GM13976 (cell line): ENCODE measurements around the gene ADAMTS19.

Source experiments
- DNase-seq: peaks from one replicate; pipeline ENCODE4 v3.0.0; 2012; ENCODE audit warnings: low spot score
- CTCF ChIP-seq: IDR thresholded peaks from 2 replicates; pipeline ENCODE4 v1.5.1; 2012; ENCODE audit warnings: borderline replicate concordance, mild to moderate bottlenecking; ENCODE audit not compliant: insufficient read depth; ENCODE audit errors: extremely low read depth, missing control alignments, control extremely low read depth
- in situ Hi-C: fragments of 300-500 bp; cut with MboI; formaldehyde crosslinking; loops from one replicate; pipeline ENCODE4 v1.12.0; 2022; ENCODE audit warnings: low sequenced_read_pairs, mixed read lengths, inconsistent platforms; ENCODE audit not compliant: unreplicated experiment

The ADAMTS19 gene

DNA sequence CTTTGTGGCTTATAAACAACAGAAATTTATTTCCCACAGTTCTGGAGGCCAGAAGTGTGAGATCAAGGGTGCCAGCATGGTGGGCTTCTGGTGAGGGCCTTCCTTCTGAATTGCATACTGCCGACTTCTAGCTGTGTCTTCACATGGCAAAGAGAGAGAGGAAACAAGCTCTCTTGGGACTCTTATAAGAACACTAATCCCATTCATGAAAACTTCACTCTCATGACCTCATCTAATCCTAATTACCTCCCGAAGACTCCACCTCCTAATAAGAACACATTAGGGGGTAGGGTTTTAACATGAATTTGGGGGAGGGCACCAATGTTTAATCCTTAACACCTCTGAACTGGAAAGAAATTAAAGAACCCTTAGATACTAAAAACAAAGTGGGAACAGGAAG lies 211.9 kb downstream of the ADAMTS19 start:
- TF ChIP-seq CTCF, result no peak
- in situ Hi-C loops, result no loop called here
- no peak for DNase-seq

DNA sequence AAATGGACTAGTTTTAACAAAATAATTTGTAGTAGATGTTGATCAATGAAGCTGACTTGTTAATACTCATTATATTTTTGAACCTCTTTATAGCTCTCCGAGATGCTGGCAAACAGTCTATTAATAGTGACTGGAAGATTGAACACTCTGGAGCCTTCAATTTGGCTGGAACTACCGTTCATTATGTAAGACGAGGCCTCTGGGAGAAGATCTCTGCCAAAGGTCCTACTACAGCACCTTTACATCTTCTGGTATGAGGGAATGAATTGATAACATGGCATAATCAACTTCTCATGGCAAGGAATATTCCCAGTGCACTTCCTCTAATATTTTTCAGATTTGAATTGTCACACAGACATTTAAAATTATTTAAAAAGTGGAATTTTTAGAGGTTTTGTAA lies 219.6 kb downstream of the ADAMTS19 start:
- DNase-seq, result no peak
- in situ Hi-C loops, result no loop called here
- TF ChIP-seq CTCF, result no peak

GRCh38 chr5:129687941-129688340 lies 227.8 kb downstream of the ADAMTS19 start:
- in situ Hi-C loops, result no loop called here
- TF ChIP-seq CTCF, result no peak
- DNase-seq, result no peak

GRCh38 chr5:129689045-129689444 lies 228.9 kb downstream of the ADAMTS19 start:
- TF ChIP-seq CTCF, result no peak
- in situ Hi-C loops, result no loop called here
- no peak for DNase-seq

DNA sequence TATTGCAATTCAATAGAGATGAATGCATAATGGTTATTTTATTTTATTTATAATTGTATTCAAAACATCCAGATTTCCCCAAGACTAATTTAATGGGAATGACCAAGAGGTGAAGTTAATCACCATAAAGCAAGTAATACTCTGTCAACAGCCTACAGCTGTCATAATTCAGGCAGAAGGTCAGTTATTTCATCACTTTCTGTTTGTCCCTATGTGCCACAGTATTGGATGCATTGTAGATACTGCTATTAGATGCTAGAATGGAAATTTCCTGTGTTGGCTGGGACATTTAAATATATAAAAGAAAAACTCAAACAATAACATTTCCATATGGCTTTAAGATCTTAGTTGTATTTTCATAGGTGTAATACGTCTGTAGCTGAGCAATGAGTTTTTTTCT lies 231.1 kb downstream of the ADAMTS19 start:
- in situ Hi-C loops, result no loop called here
- no peak for DNase-seq
- no peak for TF ChIP-seq CTCF

DNA sequence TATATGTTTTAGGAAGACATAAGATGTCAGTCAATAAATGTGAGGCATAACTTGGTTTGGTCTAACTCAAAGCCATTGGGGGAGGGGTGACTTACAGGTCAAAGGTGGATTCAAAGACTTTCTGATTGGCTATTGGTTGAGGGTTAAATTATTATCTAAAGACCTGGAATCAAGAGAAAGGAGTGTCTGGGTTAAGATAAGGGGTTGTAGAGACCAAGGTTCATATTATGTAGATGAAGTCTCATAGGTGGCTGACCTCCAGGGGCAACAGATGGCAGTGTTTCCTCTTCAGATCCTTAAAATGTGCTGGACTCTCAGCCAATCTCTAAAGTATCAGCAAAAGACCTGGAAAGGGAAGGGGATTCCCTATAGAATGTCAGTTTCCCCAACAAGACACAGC lies 236.5 kb downstream of the ADAMTS19 start:
- in situ Hi-C loops, result no loop called here
- no peak for DNase-seq
- no peak for TF ChIP-seq CTCF

DNA sequence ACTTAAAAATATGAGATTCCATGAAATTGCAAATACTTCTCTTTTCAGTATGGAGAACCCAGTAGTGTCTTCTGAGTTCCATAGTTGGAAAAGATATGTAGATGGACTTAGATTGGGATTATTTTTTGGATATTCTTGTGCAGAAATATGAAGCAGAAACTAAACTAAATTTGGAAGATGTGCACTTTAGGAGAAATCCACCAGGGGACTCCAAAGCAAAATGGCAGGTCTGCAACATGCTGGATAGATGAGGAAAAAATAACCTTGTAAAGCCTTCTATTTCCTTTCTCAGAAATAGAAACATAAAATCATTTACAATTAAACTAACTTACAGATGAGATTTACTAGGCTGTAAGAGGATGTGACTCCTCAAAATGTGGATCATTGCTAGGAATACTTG lies 238.6 kb downstream of the ADAMTS19 start:
- DNase-seq, result no peak
- no peak for TF ChIP-seq CTCF
- in situ Hi-C loops, result no loop called here
